ENCODE measurements around the gene MGRN1.

MGRN1 gene

GRCh38 chr16:4726616-4727015, 102.0 kb downstream of the MGRN1 start:
- Histone ChIP-seq H3K27me3 (no peaks in the 10 kb centered on the region), H3K4me1 (no peaks in the 10 kb centered on the region), H3K9me3 (no peaks in the 10 kb centered on the region), H3K36me3 (peaks cover 34% of the 10 kb centered on the region), H3K4me3 (ENCODE audit: low read depth, low read length) (no peak overlapping the region)
- TF ChIP-seq CTCF (IDR thresholded peaks at IDR 0.05; ENCODE audit: low read depth, low read length) = no peak
- DNase-seq = no peak

- H3K36me3 ChIP-seq = peaks cover 30% of the 10 kb centered on the region
Measured at GRCh38 chr16:4728676-4729075, 104.0 kb downstream of the MGRN1 start.

GRCh38 chr16:4729876-4730275, 105.2 kb downstream of the MGRN1 start:
- H3K4me3 ChIP-seq (ENCODE audit: low read depth, low read length) = no peak overlapping the region
- no peaks in the 10 kb centered on the region for H3K4me1 ChIP-seq
- no peak for TF ChIP-seq CTCF (IDR thresholded peaks at IDR 0.05; ENCODE audit: low read depth, low read length)
- H3K27me3 ChIP-seq = no peaks in the 10 kb centered on the region
- no peaks in the 10 kb centered on the region for H3K9me3 ChIP-seq
- peaks cover 23% of the 10 kb centered on the region for H3K36me3 ChIP-seq
- DNase-seq = no peak

More at GRCh38 chr16:4728676-4729075, 104.0 kb downstream of the MGRN1 start:
- Histone ChIP-seq H3K4me1 (no peaks in the 10 kb centered on the region), H3K4me3 (ENCODE audit: low read depth, low read length) (no peak overlapping the region), H3K9me3 (no peaks in the 10 kb centered on the region), H3K27me3 (no peaks in the 10 kb centered on the region)
- DNase-seq = no peak
- no peak for TF ChIP-seq CTCF (IDR thresholded peaks at IDR 0.05; ENCODE audit: low read depth, low read length)

- no peaks in the 10 kb centered on the region for H3K4me1 ChIP-seq
- H3K9me3 ChIP-seq = no peaks in the 10 kb centered on the region
- H3K36me3 ChIP-seq = peaks cover 18% of the 10 kb centered on the region
- no peak for TF ChIP-seq CTCF (IDR thresholded peaks at IDR 0.05; ENCODE audit: low read depth, low read length)
- no peak for DNase-seq
- H3K4me3 ChIP-seq (ENCODE audit: low read depth, low read length) = peak overlapping the region; percentile 85
- H3K27me3 ChIP-seq = no peaks in the 10 kb centered on the region
Measured at GRCh38 chr16:4733211-4733742, 108.7 kb downstream of the MGRN1 start.

- no peak for TF ChIP-seq CTCF (IDR thresholded peaks at IDR 0.05; ENCODE audit: low read depth, low read length)
Measured at GRCh38 chr16:4733747-4734062, 109.1 kb downstream of the MGRN1 start.

GRCh38 chr16:4734063-4734729, 109.6 kb downstream of the MGRN1 start, which contains the start of the genes ANKS3 and DNAAF8:
ANKS3 (minus strand) TSS chr16:4734271; CDS start chr16:4730149, 4,122 bp downstream.
DNAAF8 (plus strand) TSS chr16:4734537; CDS start chr16:4736515, 1,978 bp downstream.
- Histone ChIP-seq H3K4me3 (ENCODE audit: low read depth, low read length) (peak within 1 kb of the TSS; percentile 85), H3K9me3 (no peaks in the 10 kb centered on the region), H3K4me1 (no peaks in the 10 kb centered on the region), H3K27me3 (no peaks in the 10 kb centered on the region), H3K36me3 (peaks cover 11% of the 10 kb centered on the region)
- DNase-seq = peak; percentile 97
- no peak for TF ChIP-seq CTCF (IDR thresholded peaks at IDR 0.05; ENCODE audit: low read depth, low read length)

More at GRCh38 chr16:4733747-4734062, 109.1 kb downstream of the MGRN1 start:
- Histone ChIP-seq H3K4me1 (no peaks in the 10 kb centered on the region), H3K9me3 (no peaks in the 10 kb centered on the region), H3K4me3 (ENCODE audit: low read depth, low read length) (peak overlapping the region; percentile 85), H3K27me3 (no peaks in the 10 kb centered on the region), H3K36me3 (peaks cover 14% of the 10 kb centered on the region)
- peak; percentile 25 for DNase-seq

Measured in BE2C (cell line).